G401 (cell line): ENCODE results near the gene DDOST. TPM values are rescaled to one million over a fixed set of nuclear protein-coding genes. Genes with fewer than 3 reads are reported as not detected.
"Not testable (repeated sequence)": the region's sequence is repeated elsewhere in the genome, so short reads cannot be mapped to it uniquely, and the experiment has no call there.

Experiments used
- DNase-seq: peaks from one replicate; pipeline ENCODE4 v3.0.0-alpha.2; 2015; ENCODE audit warnings: low spot score
- in situ Hi-C: cut with HindIII; loops from 2 replicates; pipeline ENCODE4 v1.10.0; 2016; ENCODE audit warnings: low sequenced_read_pairs, mixed read lengths
- total RNA-seq: library from RNA; depleted of rRNA; stranded (reverse); fragments of >200 nt; shearing (Covaris generic); gene quantifications from 2 replicates; pipeline ENCODE4 v1.2.3, GENCODE V29; 2014

Gene DDOST
- total RNA-seq, 1 experiment from 2014 or later = 401 TPM

DNA sequence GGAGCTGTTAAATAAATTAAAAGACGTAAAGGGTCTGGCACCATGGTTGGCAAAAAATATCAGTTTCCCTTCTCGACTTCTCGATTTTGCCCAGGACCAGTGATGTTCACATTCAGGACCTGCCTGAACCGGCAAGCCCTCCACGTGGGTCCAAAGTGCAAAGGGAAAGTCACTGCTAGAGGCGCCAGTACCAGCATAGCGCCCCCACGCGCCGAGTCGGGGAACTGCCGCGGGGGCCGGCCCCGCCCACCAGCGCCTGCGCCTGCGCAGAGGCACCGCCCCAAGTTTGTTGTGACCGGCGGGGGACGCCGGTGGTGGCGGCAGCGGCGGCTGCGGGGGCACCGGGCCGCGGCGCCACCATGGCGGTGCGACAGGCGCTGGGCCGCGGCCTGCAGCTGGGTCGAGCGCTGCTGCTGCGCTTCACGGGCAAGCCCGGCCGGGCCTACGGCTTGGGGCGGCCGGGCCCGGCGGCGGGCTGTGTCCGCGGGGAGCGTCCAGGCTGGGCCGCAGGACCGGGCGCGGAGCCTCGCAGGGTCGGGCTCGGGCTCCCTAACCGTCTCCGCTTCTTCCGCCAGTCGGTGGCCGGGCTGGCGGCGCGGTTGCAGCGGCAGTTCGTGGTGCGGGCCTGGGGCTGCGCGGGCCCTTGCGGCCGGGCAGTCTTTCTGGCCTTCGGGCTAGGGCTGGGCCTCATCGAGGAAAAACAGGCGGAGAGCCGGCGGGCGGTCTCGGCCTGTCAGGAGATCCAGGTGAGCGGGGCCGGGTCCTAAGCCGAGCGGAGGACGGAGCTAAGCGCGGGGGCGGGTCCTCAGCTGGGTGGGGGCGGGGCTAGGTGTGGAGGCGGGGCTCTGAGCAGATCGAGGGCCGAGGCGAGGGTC lies 27.7 kb downstream of the DDOST start, which contains the start of gene PINK1:
Gene PINK1, plus strand, starts transcription at position 269 of the 875 bp plus-strand sequence. Its CDS starts 91 bp downstream, at position 360.
- in situ Hi-C loops = no loop called here
- peak; percentile 87 for DNase-seq

DNA sequence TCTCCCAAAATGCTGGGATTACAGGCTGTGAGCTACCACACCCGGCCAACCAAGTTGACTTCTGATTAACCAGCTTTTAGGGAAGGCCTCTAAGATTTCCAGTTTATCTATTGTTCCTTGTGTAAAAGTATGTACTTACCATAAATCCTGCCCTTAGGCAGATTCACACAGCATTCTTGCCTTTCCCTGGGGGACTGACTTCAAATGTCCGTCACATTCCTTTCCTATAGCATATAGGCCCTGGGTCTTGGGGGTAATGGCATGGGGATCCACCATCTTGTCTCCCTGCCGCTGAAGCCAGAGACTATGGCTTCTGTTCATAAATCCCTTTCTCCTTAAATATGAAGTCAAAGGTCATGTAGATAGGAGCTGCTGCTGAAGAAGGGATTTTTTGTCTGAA lies 28.8 kb downstream of the DDOST start:
- in situ Hi-C loops = no loop called here
- DNase-seq = no peak

DNA sequence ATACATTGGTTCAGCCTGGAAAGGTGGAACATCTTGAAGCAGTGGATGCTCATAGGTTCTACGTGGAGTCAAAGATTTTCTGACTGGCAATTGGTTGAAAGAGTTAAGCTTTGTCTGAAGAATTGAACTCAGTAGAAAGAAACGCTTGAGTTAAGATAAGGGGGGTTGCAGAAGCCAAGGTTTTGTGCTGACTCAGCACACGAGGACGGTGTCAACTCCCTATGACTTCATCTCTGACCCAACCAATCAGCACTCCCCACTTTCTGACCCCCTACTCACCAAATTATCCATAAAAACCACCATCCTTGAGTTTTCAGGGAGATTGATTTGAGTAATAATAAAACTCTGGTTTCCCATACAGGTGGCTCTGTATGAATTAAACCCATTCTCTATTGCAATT lies 30.4 kb downstream of the DDOST start:
- in situ Hi-C loops = no loop called here

DNA sequence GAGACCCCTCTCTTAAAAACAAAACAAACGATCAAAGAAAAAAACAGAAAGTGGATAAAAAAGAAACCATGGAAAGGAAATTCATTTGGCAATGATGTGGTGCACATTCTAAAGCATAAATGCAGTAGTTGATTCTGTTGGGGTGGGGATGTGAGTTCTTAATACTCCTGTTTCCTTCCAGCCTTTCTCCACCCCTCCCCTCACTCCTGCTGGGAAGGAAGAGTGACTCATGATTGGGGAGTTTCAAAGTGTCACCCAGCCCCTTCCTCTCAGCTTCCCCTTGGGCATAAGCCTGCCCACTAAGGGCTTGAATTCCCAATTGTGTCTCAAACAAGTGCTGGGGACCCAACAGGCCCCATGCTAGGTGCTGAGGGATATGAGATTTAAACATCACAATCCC lies 34.6 kb downstream of the DDOST start:
- no peak for DNase-seq
- in situ Hi-C loops = no loop called here

More for the DNA sequence above, 30.4 kb downstream of the DDOST start:
- DNase-seq = no peak

DNA sequence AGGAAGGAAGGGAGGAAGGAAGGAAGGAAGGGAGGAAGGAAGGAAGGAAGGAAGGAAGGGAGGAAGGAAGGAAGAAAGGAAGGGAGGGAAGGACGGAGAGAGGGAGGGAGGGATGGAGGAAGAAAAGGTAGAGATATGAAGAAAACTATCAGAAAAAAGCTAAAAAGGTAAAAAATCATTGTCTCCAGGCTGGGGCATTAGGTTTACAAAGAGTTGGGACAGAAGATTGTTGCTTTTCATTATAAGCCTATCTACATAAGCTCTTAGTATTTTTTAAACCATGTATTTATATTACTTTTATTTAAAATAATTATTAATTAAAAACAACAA lies 35.1 kb downstream of the DDOST start:
- DNase-seq = no peak
- in situ Hi-C loops = no loop called here

DNA sequence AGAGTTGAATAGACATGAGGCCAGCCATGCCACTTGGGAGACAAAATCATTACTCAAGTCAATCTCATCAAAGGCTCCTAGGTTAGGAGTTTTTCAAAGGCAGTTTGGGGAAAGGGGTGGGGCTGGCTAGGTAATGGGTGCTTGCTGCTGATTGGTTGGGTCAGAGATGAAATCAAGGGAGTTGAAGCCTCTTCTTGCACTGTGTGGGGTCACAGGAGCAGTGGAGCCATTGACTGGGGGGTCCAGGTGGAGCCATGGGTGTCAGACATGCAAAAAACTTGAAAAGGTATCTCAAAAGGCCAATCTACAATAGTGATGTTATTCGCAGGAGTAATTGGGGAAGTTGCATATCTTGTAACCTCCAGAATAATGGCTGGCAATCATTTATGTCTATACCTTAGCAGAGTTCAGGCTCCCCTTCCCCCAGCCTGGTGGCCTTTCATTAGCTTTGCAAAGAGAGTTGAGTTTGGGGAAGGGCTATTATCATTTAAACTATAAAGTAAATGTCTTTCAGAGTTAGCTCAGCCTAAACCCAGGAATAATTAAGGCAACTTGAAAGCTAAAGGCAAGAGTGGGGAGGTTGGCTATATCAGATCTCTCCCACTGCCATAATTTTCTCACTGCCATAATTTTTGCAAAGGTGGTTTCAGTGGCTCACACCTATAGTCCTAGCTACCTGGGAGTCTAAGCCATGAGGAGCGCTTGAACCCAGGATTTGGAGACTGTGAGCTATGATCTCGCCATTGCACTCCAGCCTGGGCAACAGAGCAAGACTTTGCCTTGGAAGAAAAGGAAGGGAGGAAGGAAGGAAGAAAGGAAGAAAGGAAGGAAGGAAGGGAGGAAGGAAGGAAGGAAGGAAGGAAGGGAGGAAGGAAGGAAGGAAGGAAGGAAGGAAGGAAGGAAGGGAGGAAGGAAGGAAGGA lies 35.7 kb downstream of the DDOST start:
- in situ Hi-C loops = no loop called here
- DNase-seq = no peak

DNA sequence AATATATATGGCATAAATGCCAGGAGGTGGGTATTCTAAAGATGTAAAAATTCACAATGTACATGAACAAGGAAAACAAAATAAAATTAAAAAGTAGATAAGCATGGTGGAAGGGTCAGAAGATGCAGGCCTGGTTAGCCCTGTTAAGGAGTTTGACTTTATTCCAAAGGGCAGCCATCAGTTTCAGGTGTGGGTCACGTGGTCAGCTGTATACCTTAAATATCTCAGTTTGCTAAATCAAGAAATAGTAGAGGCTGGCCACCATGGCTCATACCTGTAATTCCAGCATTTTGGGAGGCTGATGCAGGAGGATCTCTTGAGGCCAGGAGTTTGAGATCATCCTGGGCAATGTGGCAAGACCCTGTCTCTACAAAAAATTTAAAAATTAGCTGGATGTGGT lies 36.5 kb downstream of the DDOST start:
- in situ Hi-C loops = no loop called here
- no peak for DNase-seq

DNA sequence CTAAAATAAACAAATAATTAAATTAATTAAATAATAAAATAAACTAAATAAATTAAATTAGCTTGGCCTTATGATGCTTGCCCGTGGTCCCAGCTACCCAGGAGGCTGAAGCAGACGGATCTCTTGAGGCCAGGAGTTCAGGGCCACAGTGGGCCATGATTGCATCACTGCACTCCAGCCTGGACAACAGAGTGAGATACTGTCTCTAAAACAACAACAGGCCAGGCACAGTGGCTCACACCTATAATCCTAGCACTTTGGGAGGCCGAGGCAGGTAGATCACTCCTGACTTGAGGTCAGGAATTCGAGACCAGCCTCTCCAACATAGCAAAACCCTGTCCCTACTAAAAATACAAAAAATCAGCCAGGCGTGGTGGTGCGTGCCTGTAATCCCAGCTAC lies 40.2 kb downstream of the DDOST start:
- DNase-seq = no peak
- in situ Hi-C loops = no loop called here

DNA sequence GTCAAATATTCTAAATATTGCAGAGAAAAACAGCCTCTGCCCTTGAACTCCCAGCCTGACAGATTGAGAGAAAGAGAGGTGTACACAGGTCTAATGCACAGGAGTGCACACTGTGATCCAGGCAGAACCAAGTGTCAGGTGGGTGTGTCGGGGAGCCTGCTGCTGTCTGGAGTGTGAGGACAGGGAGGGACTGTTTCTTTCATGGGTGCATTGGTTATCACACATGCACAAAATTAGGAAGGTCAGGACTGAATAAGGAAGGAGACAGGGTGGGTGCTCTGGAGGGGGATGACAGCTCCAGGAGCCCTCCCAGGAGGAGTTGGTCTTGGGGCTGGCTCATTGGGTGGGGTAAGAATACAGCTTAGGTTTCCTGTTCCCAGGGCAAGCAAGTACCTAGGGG lies 41.2 kb downstream of the DDOST start:
- in situ Hi-C loops = no loop called here
- no peak for DNase-seq

DNA sequence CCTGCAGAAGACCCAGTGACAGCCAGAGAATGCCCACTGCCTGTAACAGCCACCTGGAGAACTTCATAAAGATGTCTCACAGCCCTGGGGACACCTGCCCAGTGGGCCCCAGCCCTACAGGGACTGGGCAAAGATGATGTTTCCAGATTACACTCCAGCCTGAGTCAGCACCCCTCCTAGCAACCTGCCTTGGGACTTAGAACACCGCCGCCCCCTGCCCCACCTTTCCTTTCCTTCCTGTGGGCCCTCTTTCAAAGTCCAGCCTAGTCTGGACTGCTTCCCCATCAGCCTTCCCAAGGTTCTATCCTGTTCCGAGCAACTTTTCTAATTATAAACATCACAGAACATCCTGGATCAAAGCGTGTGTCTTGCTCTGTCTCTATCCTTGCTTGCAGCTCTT lies 42.6 kb downstream of the DDOST start:
- in situ Hi-C loops = no loop called here
- DNase-seq = no peak

DNA sequence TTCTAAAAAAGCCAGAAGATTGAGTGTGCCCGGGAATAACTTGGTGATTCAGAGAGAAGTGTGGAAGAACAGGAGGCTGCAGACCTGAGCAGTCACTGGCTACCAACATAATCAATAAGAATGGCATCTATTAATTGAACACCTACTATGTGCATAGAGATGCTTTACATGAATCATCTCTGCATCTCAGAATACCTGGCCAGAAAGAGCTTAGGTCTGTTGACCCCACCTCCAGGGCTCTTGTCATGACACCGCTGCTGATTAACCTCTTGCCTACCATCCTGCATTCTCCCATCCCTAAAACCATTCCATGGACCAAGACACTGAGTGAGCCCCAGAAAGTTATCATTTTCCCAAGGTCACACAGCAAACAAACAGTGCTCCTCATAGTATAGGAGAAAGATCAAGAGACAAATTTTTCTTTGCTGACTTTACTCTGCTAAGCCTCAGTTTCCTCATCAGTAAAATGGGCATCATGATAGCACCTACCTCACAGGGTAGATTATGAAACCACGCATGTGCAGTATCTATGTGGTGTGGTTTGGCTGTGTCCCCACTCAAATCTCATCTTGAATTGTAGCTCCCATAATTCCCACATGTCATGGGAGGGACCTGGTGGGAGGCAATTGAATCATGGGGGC lies 44.2 kb downstream of the DDOST start:
- in situ Hi-C loops = no loop called here

DNA sequence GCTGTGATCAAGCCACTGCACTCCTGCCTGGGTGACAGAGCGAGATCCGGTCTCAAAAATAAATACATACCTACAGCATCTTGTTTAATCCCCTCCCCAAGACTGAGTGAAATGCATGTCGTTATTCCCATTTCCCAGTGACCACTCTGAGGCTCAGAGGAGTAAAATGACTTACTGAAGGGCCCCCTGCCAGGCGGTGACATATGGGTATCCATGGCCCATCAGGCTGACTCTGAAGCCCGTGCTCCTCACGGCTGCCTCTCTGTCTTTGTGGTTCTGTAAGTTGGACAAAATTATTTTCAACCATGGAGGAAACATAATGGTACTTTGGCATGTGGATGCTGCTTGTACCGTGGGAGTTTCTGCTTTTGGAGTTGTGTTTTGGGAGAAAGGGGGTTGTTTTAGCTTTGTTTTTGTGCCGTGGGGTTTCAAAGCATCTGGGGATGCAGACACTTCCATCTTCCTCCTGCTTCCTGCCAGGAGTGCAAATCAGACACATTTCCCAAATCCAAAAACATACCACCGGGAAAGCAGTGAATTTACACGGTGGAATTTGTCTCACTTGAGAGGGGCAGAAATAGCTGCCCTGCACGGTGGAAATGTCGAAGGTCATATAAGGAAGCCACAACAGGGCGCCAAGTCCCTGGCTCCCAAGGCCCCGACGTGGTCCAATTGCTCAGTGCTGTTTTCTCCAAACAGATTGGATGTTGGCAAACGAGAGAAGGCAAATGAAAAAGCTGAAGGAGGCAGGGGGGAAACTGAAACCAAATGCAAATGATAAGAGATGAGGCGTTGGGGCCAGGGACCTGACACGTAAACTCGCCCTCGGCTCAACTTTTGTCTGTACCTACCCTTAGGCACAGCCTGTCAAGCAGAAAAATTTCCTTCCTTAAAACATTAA lies 45.0 kb downstream of the DDOST start:
- DNase-seq = peak; percentile 69
- in situ Hi-C loops = no loop called here

More for the DNA sequence above, 44.2 kb downstream of the DDOST start:
- DNase-seq = no peak

DNA sequence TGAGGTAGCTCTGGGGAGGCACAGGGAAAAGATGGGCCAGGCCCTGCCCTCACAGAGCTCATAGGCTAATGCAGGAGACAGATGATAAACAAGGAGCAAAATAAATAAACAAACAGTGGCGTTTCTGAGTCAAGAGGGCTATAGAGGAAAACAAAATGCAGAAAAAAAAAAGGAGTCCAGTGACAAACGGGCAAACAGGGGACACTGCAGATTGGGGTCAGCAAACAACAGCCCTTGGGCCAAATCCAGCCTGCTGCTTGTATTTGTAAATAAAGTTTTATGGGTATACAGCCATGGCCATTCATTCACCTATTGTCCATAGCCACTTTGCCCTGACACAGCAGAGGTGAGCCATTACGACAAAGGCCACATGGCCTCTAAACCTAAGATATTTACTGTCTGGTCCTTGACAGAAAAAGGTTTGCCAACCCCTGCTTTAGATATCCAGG lies 47.0 kb downstream of the DDOST start:
- no peak for DNase-seq
- in situ Hi-C loops = no loop called here

DNA sequence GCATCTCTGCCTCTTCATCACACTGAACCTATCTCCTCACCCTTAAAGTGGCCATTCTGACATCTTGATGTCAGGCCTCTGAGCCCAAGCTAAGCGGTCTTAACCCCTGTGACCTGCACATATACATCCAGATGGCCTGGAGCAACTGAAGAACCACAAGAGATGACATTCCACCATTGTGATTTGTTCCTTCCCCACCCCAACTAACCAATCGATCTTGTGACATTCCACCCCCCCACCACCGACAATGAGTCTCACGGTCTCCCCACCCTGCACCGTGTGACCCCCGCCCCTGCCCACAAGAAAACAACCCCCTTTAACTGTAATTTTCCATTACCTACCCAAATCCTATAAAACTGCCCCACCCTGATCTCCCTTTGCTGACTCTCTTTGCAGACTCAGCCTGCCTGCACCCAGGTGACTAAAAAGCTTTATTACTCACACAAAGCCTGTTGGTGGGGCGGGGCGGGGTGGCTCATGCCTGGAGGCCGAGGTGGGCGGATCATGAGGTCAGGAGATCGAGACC lies 48.9 kb downstream of the DDOST start:
- DNase-seq = no peak
- in situ Hi-C loops = no loop called here

DNA sequence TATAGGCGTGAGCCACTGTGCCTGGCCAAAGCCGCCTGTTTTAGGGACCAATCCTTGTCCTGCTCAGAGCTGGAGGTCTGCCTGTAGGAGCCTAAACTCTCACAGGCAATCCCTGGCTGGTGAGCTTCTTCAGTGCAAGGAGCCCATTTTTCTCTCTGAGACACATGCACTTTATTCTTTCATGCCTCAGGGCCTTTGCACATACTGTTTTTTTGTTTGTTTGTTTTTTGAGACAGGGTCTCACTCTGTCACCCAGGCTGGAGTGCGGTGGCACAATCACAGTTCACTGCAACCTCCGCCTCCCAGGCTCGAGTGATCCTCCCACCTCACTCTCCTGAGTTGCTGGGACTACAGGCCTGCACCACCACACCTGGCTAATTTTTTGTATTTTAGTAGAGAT lies 49.5 kb downstream of the DDOST start:
- in situ Hi-C loops = no loop called here
- DNase-seq = no peak

DNA sequence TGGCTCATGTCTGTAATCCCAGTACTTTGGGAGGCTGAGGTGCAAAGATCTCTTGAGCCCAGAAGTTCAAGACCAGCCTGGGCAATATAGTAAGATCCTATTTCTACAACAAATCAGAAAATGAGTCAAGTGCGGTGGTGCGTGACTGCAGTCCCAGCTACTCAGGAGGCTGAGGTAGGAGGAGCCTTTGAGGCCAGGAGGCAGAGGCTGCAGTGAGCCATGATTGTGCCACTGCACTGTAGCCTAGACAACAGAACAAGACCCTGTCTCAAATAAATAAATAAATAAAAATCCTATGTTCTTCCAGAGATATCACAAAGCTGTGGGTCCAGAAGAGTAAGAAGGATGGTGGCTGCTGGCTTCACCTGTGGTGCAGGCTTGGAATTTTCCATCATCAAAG lies 50.2 kb downstream of the DDOST start:
- DNase-seq = no peak
- in situ Hi-C loops = no loop called here

DNA sequence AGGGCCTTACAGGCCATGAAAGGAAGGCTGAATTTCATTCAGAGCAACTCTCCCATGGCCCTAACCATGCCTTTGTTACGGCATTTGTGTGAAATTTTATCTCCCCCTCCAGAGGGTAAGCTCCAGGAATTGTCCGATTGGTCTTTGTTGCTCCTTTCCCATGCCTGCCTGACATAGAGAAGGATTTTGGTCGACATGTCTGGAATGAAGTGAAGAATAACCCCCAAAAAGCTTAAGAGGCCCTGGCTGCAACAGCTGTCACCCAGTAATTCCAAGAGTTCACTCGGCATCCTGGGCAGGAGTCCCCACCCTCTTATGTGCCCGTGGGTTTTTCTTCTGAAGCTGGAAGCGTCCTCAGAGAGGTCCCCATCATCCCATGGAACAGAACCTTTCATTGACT lies 51.6 kb downstream of the DDOST start:
- DNase-seq = no peak
- in situ Hi-C loops = no loop called here

DNA sequence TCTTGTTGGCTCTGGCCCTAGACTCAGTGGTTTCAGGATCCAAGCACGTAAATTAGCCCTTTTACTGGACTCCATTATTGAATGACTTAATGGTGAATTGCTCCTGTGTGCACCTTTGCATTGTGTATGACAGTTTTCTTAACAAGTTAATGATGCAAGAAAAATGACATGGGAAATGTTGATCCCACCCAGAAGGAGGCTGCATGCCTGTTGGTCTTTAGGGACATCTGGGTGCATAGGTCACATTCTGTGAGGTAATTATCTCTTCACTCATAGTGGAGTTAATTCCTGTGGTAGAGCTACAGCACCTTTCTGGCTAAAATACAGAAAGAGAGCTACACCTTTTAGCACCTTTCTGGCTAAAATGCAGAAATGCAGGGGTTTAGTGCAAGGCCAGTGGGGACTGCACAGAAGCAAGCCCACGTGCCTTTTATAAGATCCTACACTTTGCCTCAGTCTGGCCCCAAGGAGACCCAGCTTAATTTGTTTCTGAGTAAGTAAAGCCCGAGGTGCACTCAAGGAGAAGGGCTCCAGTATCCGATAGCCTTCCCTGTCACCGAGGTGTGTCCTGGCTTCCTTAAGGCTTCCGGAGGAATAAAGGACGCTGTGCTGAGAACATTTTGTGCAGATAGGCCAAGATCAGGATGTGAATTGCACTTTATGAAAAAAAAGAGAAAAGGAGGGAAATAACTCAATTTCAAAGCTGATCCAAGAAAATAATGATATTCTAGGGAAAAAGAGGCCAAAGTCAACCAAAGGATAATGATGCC lies 54.2 kb downstream of the DDOST start:
- in situ Hi-C loops, DNase-seq: not testable (repeated sequence)
